Femur (tissue), 1 donor: ENCODE data around the gene OR4F29.
"Not testable (repeated sequence)": the region's sequence is repeated elsewhere in the genome, so short reads cannot be mapped to it uniquely, and the experiment has no call there.

Experiments used
- DNase-seq: peaks from one replicate; pipeline ENCODE4 v3.0.0-alpha.2; 2017

Gene OR4F29

GRCh38 chr1:451578-451977 lies at the start of gene OR4F29:
TSS of gene OR4F29 (minus strand) at chr1:451678. CDS start at chr1:451678, 0 bp downstream.
- not testable (repeated sequence) for DNase-seq
